ENCODE data around the gene SLC9A6.
"Not testable (repeated sequence)": the region's sequence is repeated elsewhere in the genome, so short reads cannot be mapped to it uniquely, and the experiment has no call there.

The SLC9A6 gene

GRCh38 chrX:136028383-136028984, 43.2 kb downstream of the SLC9A6 start:
- FAIRE-seq = no peak
- peak; percentile 11 for DNase-seq (ENCODE audit: insufficient read length, low spot score)

- no peak for FAIRE-seq
- no peak for DNase-seq (ENCODE audit: insufficient read length, low spot score)
These were observed 44.5 kb downstream of the SLC9A6 start for GRCh38 chrX:136029766-136030165.

GRCh38 chrX:136030303-136031191, 45.3 kb downstream of the SLC9A6 start:
- FAIRE-seq (no peak), DNase-seq (ENCODE audit: insufficient read length, low spot score) (no peak)

- DNase-seq (ENCODE audit: insufficient read length, low spot score) (no peak), FAIRE-seq (no peak)
These were observed 46.4 kb downstream of the SLC9A6 start for GRCh38 chrX:136031626-136032025.

- DNase-seq (ENCODE audit: insufficient read length, low spot score) (no peak), FAIRE-seq (no peak)
These were observed 47.1 kb downstream of the SLC9A6 start for GRCh38 chrX:136032370-136032769.

GRCh38 chrX:136034668-136035067, 49.4 kb downstream of the SLC9A6 start:
- DNase-seq (ENCODE audit: insufficient read length, low spot score) (no peak), FAIRE-seq (no peak)

- DNase-seq (ENCODE audit: insufficient read length, low spot score) = no peak
- FAIRE-seq = no peak
These were observed 50.4 kb downstream of the SLC9A6 start for GRCh38 chrX:136035663-136036062.

GRCh38 chrX:136039485-136039884, 54.2 kb downstream of the SLC9A6 start:
- FAIRE-seq (no peak), DNase-seq (ENCODE audit: insufficient read length, low spot score) (no peak)

- DNase-seq (ENCODE audit: insufficient read length, low spot score) = no peak
- no peak for FAIRE-seq
These were observed 54.7 kb downstream of the SLC9A6 start for GRCh38 chrX:136039968-136040367.

- FAIRE-seq = no peak
- DNase-seq (ENCODE audit: insufficient read length, low spot score) = no peak
These were observed 56.1 kb downstream of the SLC9A6 start for GRCh38 chrX:136041254-136041812.

GRCh38 chrX:136045008-136045407, 59.8 kb downstream of the SLC9A6 start:
- FAIRE-seq (no peak), DNase-seq (ENCODE audit: insufficient read length, low spot score) (no peak)

GRCh38 chrX:136046295-136047015, 61.2 kb downstream of the SLC9A6 start:
- FAIRE-seq (no peak), DNase-seq (ENCODE audit: insufficient read length, low spot score) (no peak)

GRCh38 chrX:136047016-136047642, 61.9 kb downstream of the SLC9A6 start:
- FAIRE-seq = no peak
- DNase-seq (ENCODE audit: insufficient read length, low spot score) = no peak

- DNase-seq (ENCODE audit: insufficient read length, low spot score) (no peak), FAIRE-seq (no peak)
These were observed 62.7 kb downstream of the SLC9A6 start for GRCh38 chrX:136047969-136048368.

- DNase-seq (ENCODE audit: insufficient read length, low spot score) (no peak), FAIRE-seq (no peak)
These were observed 63.2 kb downstream of the SLC9A6 start for GRCh38 chrX:136048446-136048845.

- no peak for FAIRE-seq
- no peak for DNase-seq (ENCODE audit: insufficient read length, low spot score)
These were observed 64.4 kb downstream of the SLC9A6 start for GRCh38 chrX:136049608-136050007.

- DNase-seq (ENCODE audit: insufficient read length, low spot score); FAIRE-seq: not testable (repeated sequence)
These were observed 65.6 kb downstream of the SLC9A6 start for GRCh38 chrX:136050875-136051274.

- FAIRE-seq = no peak
These were observed 66.4 kb downstream of the SLC9A6 start for GRCh38 chrX:136051611-136052010.

GRCh38 chrX:136055651-136056221, 70.5 kb downstream of the SLC9A6 start:
- FAIRE-seq = no peak

More at GRCh38 chrX:136051611-136052010, 66.4 kb downstream of the SLC9A6 start:
- no peak for DNase-seq (ENCODE audit: insufficient read length, low spot score)

GRCh38 chrX:136057567-136057966, 72.3 kb downstream of the SLC9A6 start:
- no peak for DNase-seq (ENCODE audit: insufficient read length, low spot score)
- no peak for FAIRE-seq

More at GRCh38 chrX:136055651-136056221, 70.5 kb downstream of the SLC9A6 start:
- DNase-seq (ENCODE audit: insufficient read length, low spot score) = no peak
